ENCODE results near the gene OLIG2.

DNA sequence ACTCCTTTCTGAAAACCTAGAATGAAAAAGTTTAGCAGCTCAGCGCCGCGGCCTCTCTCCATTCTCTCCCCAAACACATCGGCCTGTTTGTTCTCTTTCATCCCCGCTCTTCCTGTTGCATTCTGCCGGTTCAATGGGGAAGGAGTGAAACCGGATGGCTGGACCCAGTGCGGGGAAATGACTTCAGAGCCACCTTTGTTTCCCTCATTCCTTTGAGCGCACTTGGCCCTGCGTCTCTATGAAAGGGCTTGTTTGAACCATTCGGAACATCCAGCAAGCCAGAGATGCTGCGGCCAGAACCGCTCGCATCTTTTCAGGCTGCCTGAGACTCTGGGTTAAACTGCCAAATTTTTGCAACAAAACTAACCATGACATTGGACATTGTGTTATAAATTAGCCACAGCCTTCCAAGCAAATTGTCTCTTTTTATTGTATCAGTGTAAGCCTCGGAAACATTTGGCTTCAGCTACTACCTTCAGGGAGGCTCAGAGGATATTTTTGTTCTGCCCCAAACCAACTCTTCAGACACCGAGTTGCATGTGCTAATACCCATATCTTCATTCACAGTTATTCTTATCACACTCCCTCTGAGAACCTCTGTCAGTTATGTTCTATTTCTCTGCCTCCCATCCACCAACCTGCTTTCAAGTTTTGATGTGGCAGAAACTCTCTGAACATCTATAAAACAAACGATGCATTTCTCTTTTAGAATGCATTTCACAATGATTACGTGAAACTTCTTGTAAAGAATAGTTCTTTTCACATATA lies 39.1 kb downstream of the OLIG2 start:
- TF ChIP-seq, protein P1, sequence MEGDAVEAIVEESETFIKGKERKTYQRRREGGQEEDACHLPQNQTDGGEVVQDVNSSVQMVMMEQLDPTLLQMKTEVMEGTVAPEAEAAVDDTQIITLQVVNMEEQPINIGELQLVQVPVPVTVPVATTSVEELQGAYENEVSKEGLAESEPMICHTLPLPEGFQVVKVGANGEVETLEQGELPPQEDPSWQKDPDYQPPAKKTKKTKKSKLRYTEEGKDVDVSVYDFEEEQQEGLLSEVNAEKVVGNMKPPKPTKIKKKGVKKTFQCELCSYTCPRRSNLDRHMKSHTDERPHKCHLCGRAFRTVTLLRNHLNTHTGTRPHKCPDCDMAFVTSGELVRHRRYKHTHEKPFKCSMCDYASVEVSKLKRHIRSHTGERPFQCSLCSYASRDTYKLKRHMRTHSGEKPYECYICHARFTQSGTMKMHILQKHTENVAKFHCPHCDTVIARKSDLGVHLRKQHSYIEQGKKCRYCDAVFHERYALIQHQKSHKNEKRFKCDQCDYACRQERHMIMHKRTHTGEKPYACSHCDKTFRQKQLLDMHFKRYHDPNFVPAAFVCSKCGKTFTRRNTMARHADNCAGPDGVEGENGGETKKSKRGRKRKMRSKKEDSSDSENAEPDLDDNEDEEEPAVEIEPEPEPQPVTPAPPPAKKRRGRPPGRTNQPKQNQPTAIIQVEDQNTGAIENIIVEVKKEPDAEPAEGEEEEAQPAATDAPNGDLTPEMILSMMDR (IDR thresholded peaks at IDR 0.05): no peak
- TF ChIP-seq POLR2A (IDR thresholded peaks at IDR 0.05): no peak
